H9 (cell line): ENCODE data around the gene CRBN. TPM values are rescaled to one million over a fixed set of nuclear protein-coding genes. Genes with fewer than 3 reads are reported as not detected.

Source experiments
- DNase-seq: peaks from one replicate; pipeline ENCODE4 v3.0.0-alpha.2; 2017
- H2AFZ ChIP-seq: one replicate; pipeline ENCODE4 v1.6.1; 2013; ENCODE audit warnings: mild to moderate bottlenecking, low read length, control low read depth, moderate library complexity
- H2AK5ac ChIP-seq: 2 replicates; pipeline ENCODE4 v1.6.1; 2013; ENCODE audit warnings: low read length, control low read depth, mixed read lengths; ENCODE audit not compliant: insufficient read length
- H2BK120ac ChIP-seq: one replicate; pipeline ENCODE4 v1.6.1; 2013; ENCODE audit warnings: low read depth, mild to moderate bottlenecking, low read length, control low read depth, inconsistent platforms; ENCODE audit not compliant: poor library complexity, severe bottlenecking
- H2BK12ac ChIP-seq: 2 replicates; pipeline ENCODE4 v1.6.1; 2013; ENCODE audit warnings: low read length, control low read depth, mixed read lengths, low read depth; ENCODE audit not compliant: insufficient read length
- H2BK15ac ChIP-seq: 2 replicates; pipeline ENCODE4 v1.6.1; 2013; ENCODE audit warnings: low read depth, low read length, control low read depth
- H2BK20ac ChIP-seq: one replicate; pipeline ENCODE4 v1.6.1; 2013; ENCODE audit warnings: low read depth, mild to moderate bottlenecking, low read length, control low read depth, inconsistent platforms; ENCODE audit not compliant: poor library complexity, severe bottlenecking
- H2BK5ac ChIP-seq: 2 replicates; pipeline ENCODE4 v1.6.1; 2013; ENCODE audit warnings: low read length, control low read depth, mixed read lengths; ENCODE audit not compliant: insufficient read length
- H3K14ac ChIP-seq: 2 replicates; pipeline ENCODE4 v1.6.1; 2013; ENCODE audit warnings: low read length, control low read depth; ENCODE audit not compliant: insufficient read depth
- H3K18ac ChIP-seq: 2 replicates; pipeline ENCODE4 v1.6.1; 2013; ENCODE audit warnings: low read depth, mild to moderate bottlenecking, mixed read lengths, low read length, control low read depth; ENCODE audit not compliant: insufficient read length
- H3K23ac ChIP-seq: 2 replicates; pipeline ENCODE4 v1.6.1; 2013; ENCODE audit warnings: low read length, control low read depth, mixed read lengths, low read depth; ENCODE audit not compliant: insufficient read length
- H3K23me2 ChIP-seq: 2 replicates; pipeline ENCODE4 v1.6.1; 2013; ENCODE audit warnings: low read depth, mild to moderate bottlenecking, mixed read lengths, low read length, control low read depth; ENCODE audit not compliant: insufficient read length, poor library complexity, severe bottlenecking
- H3K27ac ChIP-seq: 2 replicates; pipeline ENCODE4 v1.5.1; 2013; ENCODE audit warnings: low read length, control low read depth, mixed read lengths, low read depth; ENCODE audit not compliant: insufficient read length
- H3K27me3 ChIP-seq: 2 replicates; pipeline ENCODE4 v1.6.1; 2013; ENCODE audit warnings: low read length, control low read depth, inconsistent platforms; ENCODE audit not compliant: insufficient read depth
- H3K4ac ChIP-seq: 2 replicates; pipeline ENCODE4 v1.6.1; 2013; ENCODE audit warnings: low read depth, mild to moderate bottlenecking, control low read depth, inconsistent platforms, low read length, moderate library complexity
- H3K4me1 ChIP-seq: 2 replicates; pipeline ENCODE4 v1.6.1; 2013; ENCODE audit warnings: low read length, control low read depth, inconsistent platforms; ENCODE audit not compliant: insufficient read depth
- H3K4me2 ChIP-seq: 2 replicates; pipeline ENCODE4 v1.6.1; 2013; ENCODE audit warnings: low read length, control low read depth, mixed read lengths; ENCODE audit not compliant: insufficient read length, insufficient read depth
- H3K56ac ChIP-seq: 2 replicates; pipeline ENCODE4 v1.6.1; 2013; ENCODE audit warnings: low read depth, mild to moderate bottlenecking, mixed read lengths, low read length, control low read depth; ENCODE audit not compliant: insufficient read length
- H3K79me1 ChIP-seq: 2 replicates; pipeline ENCODE4 v1.6.1; 2013; ENCODE audit warnings: low read depth, mild to moderate bottlenecking, moderate library complexity, low read length, control low read depth, inconsistent platforms; ENCODE audit not compliant: insufficient read depth, poor library complexity, severe bottlenecking
- H3K79me2 ChIP-seq: 2 replicates; pipeline ENCODE4 v1.6.1; 2013; ENCODE audit warnings: low read length, control low read depth, inconsistent platforms; ENCODE audit not compliant: insufficient read depth
- H3K9ac ChIP-seq: 2 replicates; pipeline ENCODE4 v1.6.1; 2013; ENCODE audit warnings: low read length, control low read depth, mixed read lengths; ENCODE audit not compliant: insufficient read length; ENCODE audit errors: extremely low read depth
- H3K9me3 ChIP-seq: one replicate; pipeline ENCODE4 v1.6.1; 2013; ENCODE audit warnings: low read depth, low read length, inconsistent platforms; ENCODE audit not compliant: control insufficient read depth
- H3T11ph ChIP-seq: one replicate; pipeline ENCODE4 v1.6.1; 2013; ENCODE audit warnings: mild to moderate bottlenecking, low read length, control low read depth, inconsistent platforms
- H4K20me1 ChIP-seq: one replicate; pipeline ENCODE4 v1.6.1; 2013; ENCODE audit not compliant: control insufficient read depth, insufficient read length, insufficient read depth
- H4K5ac ChIP-seq: 2 replicates; pipeline ENCODE4 v1.6.1; 2013; ENCODE audit warnings: low read depth, mild to moderate bottlenecking, mixed read lengths, low read length, control low read depth; ENCODE audit not compliant: insufficient read length
- H4K8ac ChIP-seq: replicated peaks from 2 replicates; pipeline ENCODE4 v1.6.1; 2013; ENCODE audit warnings: low read length, control low read depth, mixed read lengths, low read depth; ENCODE audit not compliant: insufficient read length
- H4K91ac ChIP-seq: 2 replicates; pipeline ENCODE4 v1.6.1; 2013; ENCODE audit warnings: low read depth, mild to moderate bottlenecking, moderate library complexity, mixed read lengths, low read length, control low read depth; ENCODE audit not compliant: insufficient read length
- H3K27ac Mint-ChIP-seq, 3 experiments: 2 replicates in 2 of 3; 3 replicates in 1 of 3; pipeline ENCODE4 v1.8.0; 2020 to 2021; ENCODE audit warnings: mixed read lengths in 3 of 3, mild to moderate bottlenecking in 1 of 3, moderate library complexity in 1 of 3
- H3K27me3 Mint-ChIP-seq: 2 replicates; pipeline ENCODE4 v1.8.0; 2021; ENCODE audit warnings: low read depth, mild to moderate bottlenecking, moderate library complexity, mixed read lengths
- H3K36me3 Mint-ChIP-seq, 3 experiments: 2 replicates in 2 of 3; 3 replicates in 1 of 3; pipeline ENCODE4 v1.8.0; 2020 to 2021; ENCODE audit warnings: low read depth in 3 of 3, mixed read lengths in 3 of 3; ENCODE audit not compliant: insufficient read depth in 1 of 3
- H3K4me1 Mint-ChIP-seq, 2 experiments: 2 replicates each; pipeline ENCODE4 v1.8.0; 2020; ENCODE audit warnings: mixed read lengths in 2 of 2
- H3K4me3 Mint-ChIP-seq, 2 experiments: 2 replicates in 1 of 2; 3 replicates in 1 of 2; pipeline ENCODE4 v1.8.0; 2020 to 2021; ENCODE audit warnings: mild to moderate bottlenecking in 2 of 2, mixed read lengths in 2 of 2, moderate library complexity in 1 of 2
- H3K9me3 Mint-ChIP-seq, 2 experiments: 2 replicates in 1 of 2; 3 replicates in 1 of 2; pipeline ENCODE4 v1.8.0; 2020; ENCODE audit warnings: mild to moderate bottlenecking in 2 of 2, mixed read lengths in 2 of 2, moderate library complexity in 1 of 2
- WGBS: extraction: QIAGEN DNeasy Blood & Tissue Kit; methylation state at CpG from one replicate; pipeline ENCODE4 v1.1.7; 2013; ENCODE audit warnings: missing lambda C conversion rate, low lambda C conversion rate, mixed read lengths; ENCODE audit not compliant: insufficient read length; ENCODE audit errors: extremely low coverage; 5-methylcytosine and 5-hydroxymethylcytosine counted together
- total RNA-seq: library from RNA; stranded (reverse); gene quantifications from 2 replicates; pipeline ENCODE4 v1.2.1, GENCODE V29; 2021
- TF ChIP-seq, protein P1 (sequence below): fragments of 200-600 bp; sonication (generic); conservative IDR thresholded peaks from 3 replicates; pipeline ENCODE4 v1.8.0; 2021; ENCODE audit warnings: antibody characterized with exemption, mild to moderate bottlenecking

Gene CRBN
- total RNA-seq, 1 experiment from 2014 or later = 40.2 TPM

DNA sequence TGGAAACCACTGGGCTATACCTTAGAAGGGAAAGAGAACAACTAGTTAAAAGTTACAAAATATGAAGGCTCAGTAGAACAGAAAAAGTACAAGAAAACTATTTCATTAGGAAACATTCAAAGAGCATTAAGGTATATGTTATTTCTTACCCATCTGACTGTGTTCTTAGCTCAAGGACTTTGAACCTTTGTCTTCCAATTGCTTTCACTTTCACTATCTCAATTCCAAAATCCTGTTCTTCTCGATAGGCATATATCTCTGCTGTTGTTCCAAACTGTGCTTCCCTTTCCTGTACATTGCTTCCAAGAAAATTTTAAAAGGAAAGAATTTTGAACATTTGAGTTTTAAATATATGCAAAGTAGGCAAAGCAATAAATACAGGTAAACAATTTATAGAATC is 6.9 kb downstream of the CRBN start:
- Histone ChIP-seq H2BK12ac (no peak overlapping the region), H4K5ac (no peak overlapping the region), H3K4me2 (no peak overlapping the region), H3K4me1 (no peaks in the 10 kb centered on the region), H3T11ph (no peak overlapping the region), H3K27me3 (no peaks in the 10 kb centered on the region), H3K79me1 (peaks cover 7% of the 10 kb centered on the region), H2AFZ (no peak overlapping the region), H4K91ac (no peak overlapping the region), H3K9me3 (no peaks in the 10 kb centered on the region), H4K20me1 (no peaks in the 10 kb centered on the region), H3K23me2 (no peaks in the 10 kb centered on the region), H2BK20ac (no peak overlapping the region), H2BK120ac (no peak overlapping the region), H3K4ac (no peak overlapping the region), H3K56ac (no peak overlapping the region), H3K14ac (no peak overlapping the region), H3K27ac (no peak overlapping the region), H3K18ac (no peak overlapping the region), H3K9ac (no peak overlapping the region), H3K79me2 (no peaks in the 10 kb centered on the region), H2BK5ac (no peak overlapping the region), H2AK5ac (no peak overlapping the region), H3K23ac (no peak overlapping the region), H4K8ac (no peak overlapping the region), H2BK15ac (no peak overlapping the region)
- H3K4me3 Mint-ChIP-seq = no peak overlapping the region
- peaks cover 0 to under 1% of the 10 kb centered on the region in 2 experiments; a peak in 2 of 4 replicates for H3K4me1 Mint-ChIP-seq
- peaks cover 9 to 42% (median 42%) of the 10 kb centered on the region in 3 experiments; a peak in 6 of 7 replicates for H3K36me3 Mint-ChIP-seq
- no peaks in the 10 kb centered on the region for H3K9me3 Mint-ChIP-seq
- TF ChIP-seq, protein P1, sequence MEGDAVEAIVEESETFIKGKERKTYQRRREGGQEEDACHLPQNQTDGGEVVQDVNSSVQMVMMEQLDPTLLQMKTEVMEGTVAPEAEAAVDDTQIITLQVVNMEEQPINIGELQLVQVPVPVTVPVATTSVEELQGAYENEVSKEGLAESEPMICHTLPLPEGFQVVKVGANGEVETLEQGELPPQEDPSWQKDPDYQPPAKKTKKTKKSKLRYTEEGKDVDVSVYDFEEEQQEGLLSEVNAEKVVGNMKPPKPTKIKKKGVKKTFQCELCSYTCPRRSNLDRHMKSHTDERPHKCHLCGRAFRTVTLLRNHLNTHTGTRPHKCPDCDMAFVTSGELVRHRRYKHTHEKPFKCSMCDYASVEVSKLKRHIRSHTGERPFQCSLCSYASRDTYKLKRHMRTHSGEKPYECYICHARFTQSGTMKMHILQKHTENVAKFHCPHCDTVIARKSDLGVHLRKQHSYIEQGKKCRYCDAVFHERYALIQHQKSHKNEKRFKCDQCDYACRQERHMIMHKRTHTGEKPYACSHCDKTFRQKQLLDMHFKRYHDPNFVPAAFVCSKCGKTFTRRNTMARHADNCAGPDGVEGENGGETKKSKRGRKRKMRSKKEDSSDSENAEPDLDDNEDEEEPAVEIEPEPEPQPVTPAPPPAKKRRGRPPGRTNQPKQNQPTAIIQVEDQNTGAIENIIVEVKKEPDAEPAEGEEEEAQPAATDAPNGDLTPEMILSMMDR = no peak
- no peak overlapping the region for H3K27ac Mint-ChIP-seq
- no peak for DNase-seq
- H3K27me3 Mint-ChIP-seq = no peaks in the 10 kb centered on the region
- WGBS = no CpG with 5 or more reads among the region's 1 CpG
